DND-41 (cell line): ENCODE results near the gene FNDC3B.

Experiments
- ATAC-seq: fragments of 200-7000 bp; cut with Tn5 transposase; 3 replicates; pipeline ENCODE4 v1.9.1; 2021; ENCODE audit warnings: low read depth; ENCODE audit not compliant: insufficient read depth
- DNase-seq: peaks from one replicate; pipeline ENCODE4 v3.0.0-alpha.2; 2020
- H2AFZ ChIP-seq: 2 replicates; pipeline ENCODE4 v1.6.0; 2012; ENCODE audit warnings: low read depth, low read length
- H3K27ac ChIP-seq: 2 replicates; pipeline ENCODE4 v1.5.1; 2012; ENCODE audit warnings: low read length, inconsistent platforms
- H3K27me3 ChIP-seq: fragments of 200-600 bp; sonication (generic); 2 replicates; pipeline ENCODE4 v1.6.0; 2012; ENCODE audit warnings: low read length, mild to moderate bottlenecking, inconsistent platforms; ENCODE audit not compliant: insufficient read depth, poor library complexity
- H3K36me3 ChIP-seq: 2 replicates; pipeline ENCODE4 v1.5.1; 2012; ENCODE audit warnings: low read length, inconsistent platforms; ENCODE audit not compliant: insufficient read depth
- H3K4me1 ChIP-seq: 2 replicates; pipeline ENCODE4 v1.5.1; 2012; ENCODE audit warnings: mild to moderate bottlenecking, low read length; ENCODE audit not compliant: insufficient read depth
- H3K4me2 ChIP-seq: 2 replicates; pipeline ENCODE4 v1.6.0; 2012; ENCODE audit warnings: mild to moderate bottlenecking, moderate library complexity, low read length, inconsistent platforms; ENCODE audit not compliant: insufficient read depth
- H3K4me3 ChIP-seq, 2 experiments: fragments of 200-600 bp in 1 of 2; shearing (Covaris generic) in 1 of 2; 2 replicates each; pipeline ENCODE4 v1.5.1; 2012 to 2016; ENCODE audit warnings: inconsistent platforms in 2 of 2, low read length in 2 of 2, mild to moderate bottlenecking in 2 of 2, low read depth in 1 of 2, moderate library complexity in 1 of 2
- H3K79me2 ChIP-seq: 2 replicates; pipeline ENCODE4 v1.6.0; 2012; ENCODE audit warnings: low read length, inconsistent platforms; ENCODE audit not compliant: insufficient read depth
- H3K9ac ChIP-seq: 2 replicates; pipeline ENCODE4 v1.6.0; 2012; ENCODE audit warnings: low read depth, mild to moderate bottlenecking, inconsistent platforms, low read length, moderate library complexity
- H3K9me3 ChIP-seq: 2 replicates; pipeline ENCODE4 v1.5.1; 2012; ENCODE audit warnings: low read length, moderate library complexity, mild to moderate bottlenecking, inconsistent platforms; ENCODE audit not compliant: insufficient read depth, severe bottlenecking
- H4K20me1 ChIP-seq: 2 replicates; pipeline ENCODE4 v1.6.0; 2012; ENCODE audit warnings: low read length; ENCODE audit not compliant: insufficient read depth
- EZH2 ChIP-seq: IDR thresholded peaks from 3 replicates; pipeline ENCODE4 v1.6.1; 2012; ENCODE audit warnings: borderline replicate concordance, low read depth, mild to moderate bottlenecking, moderate library complexity, low read length, inconsistent platforms; ENCODE audit not compliant: severe bottlenecking
- TF ChIP-seq, protein P1 (sequence below): IDR thresholded peaks from 2 replicates; pipeline ENCODE4 v1.5.1; 2012; ENCODE audit warnings: borderline replicate concordance, low read length, moderate library complexity, mild to moderate bottlenecking; ENCODE audit not compliant: poor library complexity, severe bottlenecking; ENCODE audit errors: extremely low read depth

FNDC3B gene

DNA sequence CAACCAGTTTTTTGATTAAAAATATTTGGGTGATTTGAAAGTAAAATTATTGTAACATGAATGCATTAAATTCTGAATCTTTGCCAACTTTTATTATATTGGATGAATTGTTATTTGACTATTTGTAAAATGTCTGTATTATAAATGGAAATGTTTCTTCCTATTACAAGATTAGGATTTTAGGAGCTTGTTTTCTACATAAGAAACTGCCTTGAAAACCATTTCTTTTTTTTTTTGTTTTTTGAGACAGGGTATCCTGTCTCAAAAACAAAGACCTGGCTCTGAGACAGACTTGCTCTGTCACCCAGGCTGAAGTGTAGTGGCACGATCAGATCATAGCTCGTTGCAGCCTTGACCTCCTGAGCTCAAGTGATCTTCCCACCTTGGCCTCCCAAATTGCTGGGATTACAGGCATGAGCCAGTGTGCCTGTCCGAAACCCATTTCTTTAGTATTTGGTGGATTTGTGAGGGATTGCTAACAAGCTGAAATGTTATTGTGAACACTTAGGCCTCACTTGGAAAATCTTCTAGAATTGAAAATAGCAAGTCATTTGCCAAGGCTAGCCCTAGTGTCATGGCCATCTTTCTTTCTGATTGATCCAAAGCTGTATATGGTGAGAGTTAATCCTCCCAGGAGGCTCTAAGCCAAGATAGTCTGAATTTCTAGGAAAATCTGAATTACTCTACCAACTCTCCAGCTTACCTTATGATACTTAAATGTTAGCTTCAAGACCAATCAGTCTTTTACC lies 100.3 kb downstream of the FNDC3B start:
- TF ChIP-seq, protein P1, sequence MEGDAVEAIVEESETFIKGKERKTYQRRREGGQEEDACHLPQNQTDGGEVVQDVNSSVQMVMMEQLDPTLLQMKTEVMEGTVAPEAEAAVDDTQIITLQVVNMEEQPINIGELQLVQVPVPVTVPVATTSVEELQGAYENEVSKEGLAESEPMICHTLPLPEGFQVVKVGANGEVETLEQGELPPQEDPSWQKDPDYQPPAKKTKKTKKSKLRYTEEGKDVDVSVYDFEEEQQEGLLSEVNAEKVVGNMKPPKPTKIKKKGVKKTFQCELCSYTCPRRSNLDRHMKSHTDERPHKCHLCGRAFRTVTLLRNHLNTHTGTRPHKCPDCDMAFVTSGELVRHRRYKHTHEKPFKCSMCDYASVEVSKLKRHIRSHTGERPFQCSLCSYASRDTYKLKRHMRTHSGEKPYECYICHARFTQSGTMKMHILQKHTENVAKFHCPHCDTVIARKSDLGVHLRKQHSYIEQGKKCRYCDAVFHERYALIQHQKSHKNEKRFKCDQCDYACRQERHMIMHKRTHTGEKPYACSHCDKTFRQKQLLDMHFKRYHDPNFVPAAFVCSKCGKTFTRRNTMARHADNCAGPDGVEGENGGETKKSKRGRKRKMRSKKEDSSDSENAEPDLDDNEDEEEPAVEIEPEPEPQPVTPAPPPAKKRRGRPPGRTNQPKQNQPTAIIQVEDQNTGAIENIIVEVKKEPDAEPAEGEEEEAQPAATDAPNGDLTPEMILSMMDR: no peak
- no peak for TF ChIP-seq EZH2
- Histone ChIP-seq H3K4me2 (no peak overlapping the region), H3K27ac (no peak overlapping the region), H3K27me3 (no peaks in the 10 kb centered on the region), H3K36me3 (no peaks in the 10 kb centered on the region), H4K20me1 (no peaks in the 10 kb centered on the region), H2AFZ (no peak overlapping the region), H3K9me3 (no peaks in the 10 kb centered on the region), H3K9ac (no peak overlapping the region), H3K4me1 (peaks cover 5% of the 10 kb centered on the region; the same call in 1 of the 2 replicates), H3K79me2 (no peaks in the 10 kb centered on the region), H3K4me3 (no peak overlapping the region)
- DNase-seq (no peak), ATAC-seq (no peak)

DNA sequence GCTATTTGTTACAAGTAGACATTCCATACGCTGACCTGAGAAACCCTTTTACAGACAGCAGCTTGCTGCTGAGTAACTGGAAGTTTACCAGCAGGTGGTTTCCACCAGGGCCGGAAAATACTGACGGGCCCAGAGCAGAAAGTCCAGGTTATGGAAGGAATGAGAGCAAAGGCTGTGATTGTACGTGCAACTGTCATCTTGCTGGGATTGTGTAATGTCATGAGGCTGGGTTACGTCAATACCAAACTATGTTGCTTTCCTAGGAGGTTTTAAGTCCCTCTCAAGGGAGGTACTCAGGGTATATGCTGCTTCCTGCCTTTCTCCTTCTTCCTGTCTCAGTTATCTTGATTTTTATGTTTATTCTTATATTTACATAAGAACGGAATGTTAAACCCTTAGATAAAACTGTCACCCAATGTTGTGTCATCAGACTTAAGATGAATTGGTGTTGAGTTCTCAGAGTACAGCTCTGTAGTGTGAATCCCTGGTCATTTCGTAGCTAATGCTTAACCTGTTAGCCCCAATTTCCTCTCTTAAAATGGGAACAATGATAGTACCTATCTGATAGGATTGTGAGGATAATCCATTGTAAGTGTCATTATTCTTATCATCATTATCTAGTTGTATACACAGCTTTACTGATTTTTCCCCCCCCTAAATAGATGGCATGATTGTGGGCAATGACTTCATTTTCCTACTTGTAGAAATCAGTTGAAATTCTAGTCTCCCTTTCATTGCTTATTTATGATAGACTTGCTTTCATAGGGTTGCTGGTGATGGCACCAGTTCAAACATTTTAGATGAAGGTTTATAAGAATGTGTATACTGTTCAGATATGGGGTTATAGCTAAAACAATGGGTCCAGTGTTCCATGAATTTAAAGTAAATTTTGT lies 101.4 kb downstream of the FNDC3B start:
- no peaks in the 10 kb centered on the region for H3K9me3 ChIP-seq
- H3K4me1 ChIP-seq: peaks cover 5% of the 10 kb centered on the region; the same call in 1 of the 2 replicates
- no peaks in the 10 kb centered on the region for H3K27me3 ChIP-seq
- H4K20me1 ChIP-seq: no peaks in the 10 kb centered on the region
- no peak overlapping the region for H3K9ac ChIP-seq
- H3K4me3 ChIP-seq: no peak overlapping the region
- H3K36me3 ChIP-seq: no peaks in the 10 kb centered on the region
- no peak for DNase-seq
- no peak overlapping the region for H2AFZ ChIP-seq
- H3K27ac ChIP-seq: no peak overlapping the region
- no peak for TF ChIP-seq EZH2
- TF ChIP-seq, protein P1: no peak
- no peak for ATAC-seq
- H3K4me2 ChIP-seq: no peak overlapping the region
- no peaks in the 10 kb centered on the region for H3K79me2 ChIP-seq

DNA sequence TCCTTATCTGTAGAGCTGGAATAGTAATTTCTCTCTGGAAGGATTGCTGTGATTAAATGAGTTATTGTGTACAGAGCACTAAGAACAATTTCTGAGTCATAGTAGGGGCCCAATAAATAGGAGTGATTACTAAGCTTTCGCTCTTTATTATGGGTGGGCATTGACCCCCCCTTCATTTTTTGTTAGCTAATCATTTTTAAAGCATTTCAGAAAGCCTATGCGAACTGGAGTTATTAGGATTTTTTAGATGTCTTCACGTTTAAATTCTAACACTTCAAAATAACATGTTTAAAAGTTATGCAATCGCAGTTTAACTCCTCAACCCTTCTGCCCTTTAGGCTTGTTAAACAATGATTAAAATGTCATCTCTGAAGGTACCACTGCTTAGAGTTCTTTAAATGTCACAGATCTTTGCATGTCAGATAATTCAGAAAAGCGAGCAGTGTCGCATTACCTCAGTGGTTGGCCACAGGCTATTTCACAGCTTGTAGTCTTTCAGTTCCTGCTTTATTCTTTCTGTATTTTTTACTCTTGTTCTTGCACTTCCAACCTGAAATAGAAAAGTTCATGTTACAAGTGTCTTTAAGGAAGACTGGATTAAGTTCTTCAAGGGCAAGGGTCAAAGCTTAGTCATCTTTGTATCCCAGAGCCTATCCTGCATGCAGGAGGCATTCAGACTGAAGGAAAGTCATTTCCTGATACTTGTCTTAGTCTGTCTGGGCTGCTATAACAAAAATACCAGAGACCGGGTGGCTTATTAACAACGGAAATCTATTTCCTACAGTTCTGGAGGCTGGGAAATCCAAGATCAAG lies 102.9 kb downstream of the FNDC3B start:
- no peak for TF ChIP-seq EZH2
- TF ChIP-seq, protein P1: no peak
- no peaks in the 10 kb centered on the region for H3K36me3 ChIP-seq
- peaks cover 5% of the 10 kb centered on the region; the same call in 1 of the 2 replicates for H3K4me1 ChIP-seq
- no peaks in the 10 kb centered on the region for H3K79me2 ChIP-seq
- no peak overlapping the region for H3K4me2 ChIP-seq
- no peaks in the 10 kb centered on the region for H4K20me1 ChIP-seq
- ATAC-seq: no peak
- no peak overlapping the region for H3K9ac ChIP-seq
- no peaks in the 10 kb centered on the region for H3K9me3 ChIP-seq
- no peak overlapping the region for H2AFZ ChIP-seq
- H3K4me3 ChIP-seq: no peak overlapping the region
- H3K27me3 ChIP-seq: no peaks in the 10 kb centered on the region
- no peak overlapping the region for H3K27ac ChIP-seq
- DNase-seq: no peak
